NCI-H2081 (cell line): ENCODE results near the gene ZNF197.
"Not testable (repeated sequence)": the region's sequence is repeated elsewhere in the genome, so short reads cannot be mapped to it uniquely, and the experiment has no call there.

Experiments
- DNase-seq, 2 experiments: peaks; one replicate each; lab custom pipeline; 2025; lab: John Stamatoyannopoulos, UW

The ZNF197 gene

DNA sequence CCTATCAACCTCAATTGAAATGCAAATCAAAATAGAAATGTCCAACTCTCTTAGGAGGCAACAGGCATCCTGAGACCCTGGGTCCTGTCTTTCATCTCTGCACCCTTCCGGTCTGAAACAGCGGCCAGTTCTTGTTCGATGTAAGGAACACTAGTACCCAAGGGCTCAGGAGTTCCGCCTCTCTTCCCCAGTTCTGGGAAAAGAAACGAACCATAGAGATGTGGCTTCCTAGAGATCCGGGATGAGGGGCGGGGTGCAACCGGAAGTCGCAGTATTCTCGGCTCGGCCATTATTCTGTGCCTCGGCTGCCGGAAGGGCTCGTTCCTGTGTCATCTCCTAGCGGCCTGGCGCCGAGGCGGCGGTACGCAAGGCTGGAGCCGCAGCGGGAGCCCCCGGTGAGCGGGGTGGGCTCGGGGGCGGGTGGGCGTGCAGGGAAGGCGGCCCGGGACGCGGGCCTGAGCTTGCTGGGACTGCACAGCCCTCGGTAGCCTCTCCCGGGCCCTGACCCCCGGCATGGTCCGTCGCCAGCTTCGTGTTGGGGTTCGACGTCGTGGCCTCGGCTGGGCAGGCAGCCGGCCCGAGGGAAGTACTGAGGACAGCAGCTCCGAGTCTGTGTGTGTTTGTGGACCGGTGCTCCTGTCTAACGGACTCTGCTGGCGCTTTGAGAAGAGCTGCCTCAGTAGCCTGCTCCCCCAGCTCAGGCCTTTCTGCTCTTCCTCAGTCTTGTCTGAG, at the start of gene ZNF197:
TSS of gene ZNF197 (plus strand) at position 288 of the 732 bp plus-strand sequence. CDS start 4,119 bp downstream, outside the sequence.
- peak; percentile 79 to 91 for DNase-seq

DNA sequence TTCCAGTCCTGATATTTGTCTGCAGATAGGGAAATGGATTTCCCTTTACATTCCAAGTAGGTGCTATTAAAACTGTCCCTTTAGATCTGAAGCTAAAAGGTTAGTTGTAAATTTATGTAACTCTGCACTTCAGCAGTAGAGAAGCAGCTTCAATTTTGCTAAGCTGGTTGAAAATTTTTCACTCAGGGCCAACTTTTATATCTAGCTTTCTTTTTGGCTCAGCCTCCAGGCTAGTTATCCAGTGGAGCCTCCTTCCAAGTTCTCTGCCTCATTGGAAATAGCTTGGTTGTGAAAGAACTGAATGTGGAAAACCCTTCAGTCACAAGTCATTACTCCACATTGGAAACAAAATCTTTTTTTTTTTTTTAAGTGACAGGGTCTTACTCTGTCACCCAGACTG, 48.2 kb upstream of the ZNF197 start:
- DNase-seq: no peak

DNA sequence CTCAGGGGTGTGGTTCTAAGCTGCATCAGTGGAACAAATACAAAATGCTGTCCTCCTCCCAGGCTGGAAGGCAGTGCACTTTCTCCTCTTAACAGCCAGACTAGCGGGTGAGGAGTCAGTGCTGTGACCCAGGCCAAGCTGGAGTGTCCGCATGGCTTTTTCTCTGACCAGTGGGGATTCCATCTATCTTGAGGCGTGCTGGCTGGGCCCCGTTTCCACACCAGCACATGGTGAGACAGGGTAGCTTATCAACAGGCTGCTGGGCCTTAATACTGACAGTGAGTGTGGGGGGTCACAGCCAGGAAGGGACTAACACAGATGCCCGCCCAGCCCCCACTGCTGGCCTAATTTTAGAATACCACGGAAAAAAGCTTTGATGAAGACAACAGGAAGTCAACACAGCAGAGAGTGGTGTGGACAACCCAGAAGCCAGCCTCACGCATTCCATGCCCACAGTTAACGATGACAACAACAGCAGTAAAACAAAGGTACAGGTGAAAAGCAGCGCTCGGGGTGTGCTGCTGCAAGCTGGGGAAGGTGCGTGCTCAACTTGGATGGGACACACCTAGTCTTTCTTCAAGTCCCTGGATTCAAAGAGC, 47.4 kb upstream of the ZNF197 start:
- not testable (repeated sequence) for DNase-seq

DNA sequence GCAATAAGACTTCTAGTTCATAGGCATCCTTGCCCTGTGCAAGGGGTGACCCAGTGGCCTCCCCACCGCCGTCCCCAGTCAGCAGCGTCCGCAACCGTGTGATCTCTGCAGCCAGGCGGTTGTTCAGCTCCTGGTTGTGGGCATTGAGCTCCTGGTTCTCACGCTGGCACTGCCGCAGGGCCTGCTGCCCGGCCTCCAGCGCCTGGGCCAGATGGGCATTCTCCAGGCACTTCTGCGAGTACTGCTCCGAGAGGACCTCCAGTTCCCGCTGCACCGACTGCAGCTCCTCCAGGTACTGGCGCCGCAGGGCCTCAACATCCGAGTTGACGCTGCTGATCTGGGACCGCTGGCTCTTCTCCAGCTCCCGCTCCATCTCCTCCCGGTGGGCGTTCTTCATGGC, 46.5 kb upstream of the ZNF197 start:
- not testable (repeated sequence) for DNase-seq

DNA sequence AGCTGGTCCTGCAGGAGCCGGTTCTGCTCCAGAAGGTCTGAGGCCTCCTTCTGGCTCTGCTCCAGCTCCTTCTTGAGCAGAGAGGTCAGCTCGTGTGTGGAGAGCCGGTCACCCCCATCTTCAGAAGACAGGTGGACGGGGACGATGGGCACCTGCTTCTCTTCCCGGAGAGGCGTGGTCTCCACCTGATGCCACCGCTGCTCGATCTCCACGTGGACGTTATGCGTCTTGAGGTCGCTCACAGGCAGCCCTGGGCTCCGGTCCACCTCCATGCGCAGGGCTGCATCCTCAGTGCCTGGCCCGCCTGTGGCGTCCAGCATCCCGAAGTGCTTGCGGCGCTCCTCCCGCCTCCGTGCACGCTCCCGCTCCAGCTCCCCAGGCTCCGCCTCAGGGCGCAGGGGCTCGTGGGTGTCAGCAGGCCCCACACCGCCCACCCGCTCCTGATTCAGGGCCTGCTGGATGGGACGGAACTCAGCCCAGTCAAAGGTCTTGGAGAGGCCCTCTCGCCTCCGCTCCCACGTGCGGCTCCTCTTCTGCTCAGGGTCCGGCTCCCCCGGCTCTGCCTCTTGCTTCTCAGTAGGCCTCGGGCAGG, 45.8 kb upstream of the ZNF197 start:
- not testable (repeated sequence) for DNase-seq

DNA sequence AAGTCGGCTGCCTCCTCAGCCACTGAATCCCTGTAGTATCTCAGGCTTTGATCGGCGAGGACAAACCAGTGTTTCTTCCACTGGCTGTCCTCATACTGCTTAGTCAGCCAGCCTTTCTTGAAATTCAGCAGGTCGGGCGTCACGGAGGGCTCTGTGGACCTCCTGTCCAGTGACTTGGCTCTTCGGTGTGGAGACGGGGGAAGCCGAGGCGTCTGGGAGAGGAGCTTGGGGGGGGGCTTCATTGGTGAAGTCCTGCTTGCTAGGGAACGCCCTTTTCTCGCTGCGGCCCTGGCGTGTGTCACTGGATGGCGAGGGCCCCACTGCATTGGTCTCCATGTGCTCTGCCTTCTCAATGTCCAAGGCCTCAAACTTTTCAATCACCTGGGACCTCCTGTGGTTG, 45.1 kb upstream of the ZNF197 start:
- not testable (repeated sequence) for DNase-seq

DNA sequence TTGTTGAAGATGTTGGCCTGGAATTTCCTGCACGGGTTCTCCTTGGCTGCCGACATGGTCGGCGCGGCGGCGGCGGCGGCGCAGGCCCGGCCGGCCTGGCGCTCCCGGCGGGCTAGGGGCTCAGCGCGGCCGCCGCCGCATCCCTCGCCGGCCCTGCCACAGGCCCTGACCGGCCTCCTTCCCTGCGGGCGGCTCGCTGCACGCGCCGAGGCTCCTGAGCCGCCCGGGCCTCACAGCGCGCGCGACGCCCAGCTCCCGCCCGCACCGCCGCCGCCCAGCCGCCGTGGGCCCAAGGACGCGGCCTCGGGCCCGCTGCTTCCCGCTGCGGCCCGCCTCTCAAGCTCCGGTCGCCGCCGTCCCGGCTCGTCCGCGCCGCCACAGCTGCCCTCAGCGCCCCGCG, 43.9 kb upstream of the ZNF197 start:
- DNase-seq: not testable (repeated sequence)

DNA sequence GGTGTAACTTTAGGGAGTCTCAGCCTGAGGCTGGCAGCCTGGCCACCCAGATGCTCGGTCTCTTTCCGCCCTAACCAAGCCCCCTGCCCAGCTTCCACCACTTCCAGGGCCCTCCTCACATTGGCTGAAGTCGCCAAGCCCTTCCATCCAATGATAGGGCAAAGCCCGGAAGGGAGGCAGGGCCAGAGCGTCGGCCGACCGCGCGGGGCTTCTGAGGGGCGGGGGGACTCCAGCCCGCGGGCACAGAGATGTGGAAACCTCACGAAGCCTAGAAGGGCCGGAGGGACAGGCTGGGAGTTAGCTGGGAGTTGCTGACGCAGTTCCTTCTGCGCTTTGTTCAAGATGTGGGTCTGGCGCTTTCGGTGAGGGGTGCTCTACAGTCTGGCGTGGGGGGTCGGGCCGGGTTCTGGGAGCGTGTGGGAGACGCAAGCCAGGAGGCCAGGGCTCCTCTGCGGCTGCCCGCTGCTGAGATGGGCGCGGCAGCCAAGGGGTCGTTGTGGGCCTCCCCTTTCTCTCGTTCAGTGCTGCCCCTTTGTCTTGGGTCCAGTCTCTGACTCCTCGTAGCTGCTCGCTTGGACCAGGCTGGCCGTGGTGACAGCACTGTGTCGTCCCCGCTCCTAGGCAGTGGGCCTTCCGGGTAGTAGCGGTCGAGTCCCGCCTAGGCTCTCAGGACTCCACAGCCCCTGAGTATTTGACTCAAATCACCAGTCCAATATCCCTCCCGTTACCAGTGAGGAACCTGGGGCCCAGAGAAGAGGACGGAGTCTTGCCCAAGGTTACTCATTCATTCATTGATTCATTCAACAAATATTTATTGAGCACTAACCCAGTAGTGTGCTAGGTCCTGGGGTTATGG, 40.0 kb upstream of the ZNF197 start, which contains the start of gene ZNF660:
TSS of gene ZNF660 (plus strand) at position 319 of the 856 bp plus-strand sequence. CDS start 9,230 bp downstream, outside the sequence.
- DNase-seq: peak; percentile 65 to 82

DNA sequence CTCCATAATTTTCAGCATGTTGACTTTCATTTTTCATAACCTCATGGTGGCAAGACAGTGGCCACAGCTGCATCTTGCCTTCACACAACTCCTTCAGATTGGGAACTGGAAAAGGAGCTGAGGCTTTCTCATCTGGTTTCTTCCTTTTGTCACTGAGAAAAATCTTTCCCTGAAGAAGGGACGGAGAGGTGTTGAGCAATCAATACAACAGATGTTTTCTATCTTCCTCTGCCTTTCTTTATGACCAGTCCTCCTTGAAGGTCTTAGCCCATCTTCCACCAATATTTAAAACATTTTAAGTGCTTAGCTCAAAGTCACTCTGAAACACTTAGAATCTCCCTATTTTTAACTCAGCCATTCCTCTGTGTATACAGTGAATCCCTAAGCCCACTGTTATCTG, 28.2 kb upstream of the ZNF197 start:
- no peak for DNase-seq

DNA sequence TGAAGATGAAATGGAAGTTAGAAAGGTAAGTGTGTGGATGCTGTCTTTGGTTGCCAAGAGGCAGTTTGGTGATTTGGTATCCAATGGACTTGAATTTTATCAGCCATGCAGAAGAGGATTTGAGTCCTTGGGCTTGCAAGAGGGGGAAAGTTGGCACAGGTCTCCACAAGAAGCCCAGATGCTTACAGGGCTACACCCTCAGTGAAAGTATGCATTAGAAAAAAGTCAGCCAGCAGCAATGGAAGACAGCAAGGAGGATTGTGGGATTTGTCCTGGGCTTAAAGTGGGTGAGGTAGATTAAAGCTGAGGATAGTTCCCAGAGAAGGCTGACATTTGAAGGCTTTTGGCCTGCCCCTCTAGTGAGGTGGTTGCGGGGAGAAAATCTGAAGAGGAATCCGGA, 23.1 kb upstream of the ZNF197 start:
- DNase-seq: no peak

DNA sequence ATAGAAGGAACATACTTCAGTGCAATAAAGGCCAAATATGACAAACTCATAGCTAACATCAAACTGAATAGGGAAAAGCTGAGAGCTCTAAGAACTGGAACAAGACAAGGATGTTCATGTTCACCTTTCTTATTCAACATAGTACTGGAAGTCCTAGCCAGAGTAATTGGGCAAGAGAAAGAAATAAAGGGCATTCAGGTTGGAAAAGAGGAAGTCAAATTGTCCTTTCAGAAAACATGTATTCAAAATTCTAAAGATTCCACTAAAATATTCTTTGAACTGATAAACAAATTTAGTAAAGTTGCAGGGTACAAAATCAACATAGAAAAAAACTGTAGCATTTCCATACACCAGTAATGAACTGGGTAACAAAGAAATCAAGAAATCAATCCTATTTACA, 12.2 kb upstream of the ZNF197 start:
- no peak for DNase-seq

DNA sequence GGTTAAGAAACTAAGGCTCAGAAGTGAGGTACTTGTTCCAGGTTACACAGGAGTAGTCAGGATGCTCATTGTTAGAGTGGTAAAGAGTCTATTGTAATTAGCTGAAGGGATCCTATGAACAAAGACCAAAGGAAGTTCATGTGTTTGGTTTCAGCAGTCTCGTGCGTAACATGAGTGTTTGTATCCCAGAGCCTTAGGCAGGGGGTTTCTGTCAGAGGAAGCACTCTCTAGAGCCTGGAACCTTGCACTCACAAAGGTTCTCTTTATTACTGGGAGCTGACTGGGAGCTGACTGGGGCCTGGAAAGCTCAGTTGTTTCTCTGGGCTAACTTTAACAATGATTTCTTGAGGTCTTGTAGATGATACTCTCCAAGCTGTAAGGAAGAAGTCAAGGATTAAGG, 3.9 kb downstream of the ZNF197 start:
- no peak for DNase-seq

DNA sequence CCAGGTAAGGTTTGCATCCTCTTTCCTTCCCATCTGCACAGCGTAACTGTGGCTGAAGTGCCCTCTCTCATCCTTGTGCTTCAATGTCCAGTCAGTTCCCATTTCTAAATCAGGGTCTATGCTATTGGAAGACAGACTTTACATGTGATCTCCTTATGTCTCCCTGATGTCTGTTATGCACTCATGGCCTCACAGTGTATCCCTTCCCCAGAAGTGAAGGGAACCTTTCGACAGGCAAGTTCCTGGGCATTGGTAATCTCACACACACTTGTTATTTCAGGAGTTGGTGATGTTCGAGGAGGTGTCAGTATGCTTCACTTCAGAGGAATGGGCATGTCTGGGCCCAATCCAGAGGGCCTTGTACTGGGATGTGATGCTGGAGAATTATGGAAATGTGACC, 7.4 kb downstream of the ZNF197 start:
- DNase-seq: no peak

DNA sequence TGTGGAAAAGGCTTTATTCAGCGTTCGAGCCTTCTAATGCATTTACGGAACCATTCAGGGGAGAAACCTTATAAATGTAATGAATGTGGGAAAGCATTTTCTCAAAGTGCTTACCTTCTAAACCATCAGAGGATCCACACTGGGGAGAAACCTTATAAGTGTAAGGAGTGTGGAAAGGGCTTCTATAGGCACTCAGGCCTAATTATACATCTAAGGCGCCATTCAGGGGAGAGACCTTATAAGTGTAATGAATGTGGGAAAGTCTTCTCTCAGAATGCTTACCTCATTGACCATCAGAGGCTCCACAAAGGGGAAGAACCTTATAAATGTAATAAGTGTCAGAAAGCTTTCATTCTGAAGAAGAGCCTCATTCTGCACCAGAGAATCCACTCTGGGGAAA, 17.5 kb downstream of the ZNF197 start:
- no peak for DNase-seq

DNA sequence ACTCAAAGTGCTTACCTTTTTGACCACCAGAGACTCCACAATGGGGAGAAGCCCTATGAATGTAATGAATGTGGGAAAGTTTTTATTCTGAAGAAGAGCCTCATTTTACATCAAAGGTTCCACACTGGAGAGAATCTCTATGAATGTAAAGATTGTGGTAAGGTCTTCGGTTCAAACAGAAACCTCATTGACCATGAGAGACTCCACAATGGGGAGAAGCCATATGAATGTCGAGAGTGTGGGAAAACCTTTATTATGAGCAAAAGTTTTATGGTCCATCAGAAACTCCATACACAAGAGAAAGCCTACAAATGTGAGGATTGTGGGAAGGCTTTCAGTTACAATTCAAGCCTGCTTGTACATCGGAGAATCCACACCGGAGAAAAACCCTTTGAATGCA, 18.2 kb downstream of the ZNF197 start:
- DNase-seq: no peak

DNA sequence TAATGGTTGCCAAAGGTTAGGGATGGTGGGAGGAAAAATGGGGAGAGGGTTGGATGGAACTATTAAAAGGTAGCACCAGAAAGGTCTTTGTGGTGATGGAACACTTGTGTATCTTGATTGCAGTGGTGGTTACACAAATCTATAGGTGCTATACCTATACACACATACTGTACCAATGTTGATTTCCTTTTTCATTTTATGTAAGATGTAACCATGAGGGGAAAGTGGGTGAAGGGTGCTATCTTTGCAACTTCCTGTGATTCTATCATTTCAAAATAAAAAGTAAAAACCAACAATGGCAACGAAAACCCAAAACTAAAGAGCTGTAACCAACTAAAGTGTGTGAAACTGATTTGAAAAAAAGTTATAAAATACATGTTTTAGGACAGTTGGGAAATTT, 22.9 kb downstream of the ZNF197 start:
- DNase-seq: no peak

DNA sequence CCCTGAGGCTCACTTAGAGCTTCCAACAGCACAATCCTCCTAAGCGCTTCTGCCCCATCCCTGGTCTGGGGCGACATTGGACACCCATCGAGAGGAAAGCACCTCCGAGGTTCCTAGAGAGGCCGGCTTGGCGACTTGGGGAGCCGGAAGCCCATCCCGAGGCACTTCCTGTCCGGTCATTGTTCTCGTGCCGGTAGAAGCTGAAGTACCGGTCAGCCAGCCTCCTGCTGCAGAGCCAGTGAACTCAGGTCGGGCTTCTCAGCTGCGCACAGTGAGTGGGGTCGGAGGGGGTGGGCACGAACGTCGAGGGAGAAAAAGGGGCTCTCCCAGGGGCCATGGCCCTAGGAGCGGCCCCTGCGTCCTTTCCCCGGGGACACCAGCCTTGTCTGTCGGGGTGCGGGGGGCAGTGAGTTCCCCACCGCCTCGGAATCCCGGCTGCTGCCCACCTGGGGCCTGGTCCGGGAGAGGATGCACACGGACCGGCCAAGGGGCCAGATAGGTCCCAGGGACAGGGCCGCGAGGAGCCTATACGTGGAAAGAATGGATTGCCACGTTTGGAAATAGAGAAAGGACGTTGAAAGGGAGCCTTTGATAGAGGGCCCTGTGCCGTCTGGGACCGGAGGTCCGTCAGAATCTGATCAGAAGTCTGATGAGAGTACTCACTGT, 23.9 kb downstream of the ZNF197 start, which contains the start of gene ZNF35:
TSS of gene ZNF35 (plus strand) at position 169 of the 666 bp plus-strand sequence. CDS start 2,336 bp downstream, outside the sequence.
- peak; percentile 58 to 85 for DNase-seq

DNA sequence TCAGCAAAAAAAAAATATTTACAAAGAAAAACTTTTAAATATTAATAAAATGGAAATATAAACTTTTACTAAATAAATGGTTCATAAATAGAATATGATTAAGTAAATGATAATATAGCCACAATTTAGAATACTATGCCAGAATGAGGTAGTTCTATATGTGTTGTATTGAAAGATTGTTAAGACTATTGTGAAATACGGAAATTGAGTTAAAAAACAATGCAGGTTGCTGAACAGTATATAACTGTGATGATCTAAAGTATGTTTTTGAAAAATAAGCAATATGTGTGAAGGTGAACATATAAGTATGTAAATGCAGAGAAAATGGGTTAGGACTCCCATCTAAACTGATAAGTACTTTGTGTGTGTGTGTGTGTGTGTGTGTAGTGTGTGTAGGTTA, 24.9 kb downstream of the ZNF197 start:
- no peak for DNase-seq

DNA sequence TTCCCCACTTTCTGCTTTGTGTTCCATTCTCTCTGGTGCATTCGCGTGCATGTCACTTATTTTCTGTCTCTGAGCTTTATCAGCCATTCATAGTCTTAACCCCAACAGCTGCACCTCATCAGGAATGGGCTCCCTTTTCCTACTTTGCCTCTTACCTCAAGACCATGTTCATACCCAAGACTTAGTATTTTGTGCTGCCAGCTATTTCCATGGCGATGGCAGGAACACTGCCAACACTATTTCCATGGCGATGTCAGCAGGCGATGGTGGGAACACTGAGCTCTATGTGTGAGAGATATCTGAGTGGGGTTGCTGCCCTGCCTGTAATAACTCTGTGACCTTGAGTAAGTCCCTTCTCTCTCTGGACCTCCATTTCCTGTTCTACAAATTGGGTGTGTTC, 29.2 kb downstream of the ZNF197 start:
- no peak for DNase-seq

DNA sequence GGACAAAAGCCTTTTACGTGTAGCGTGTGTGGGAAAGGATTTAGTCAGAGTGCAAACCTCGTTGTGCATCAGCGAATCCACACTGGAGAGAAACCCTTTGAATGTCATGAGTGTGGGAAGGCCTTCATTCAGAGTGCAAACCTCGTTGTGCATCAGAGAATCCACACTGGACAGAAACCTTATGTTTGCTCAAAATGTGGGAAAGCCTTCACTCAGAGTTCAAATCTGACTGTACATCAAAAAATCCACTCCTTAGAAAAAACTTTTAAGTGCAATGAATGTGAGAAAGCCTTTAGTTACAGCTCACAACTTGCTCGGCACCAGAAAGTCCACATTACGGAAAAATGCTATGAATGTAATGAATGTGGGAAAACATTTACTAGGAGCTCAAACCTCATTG, 34.2 kb downstream of the ZNF197 start:
- DNase-seq: no peak

DNA sequence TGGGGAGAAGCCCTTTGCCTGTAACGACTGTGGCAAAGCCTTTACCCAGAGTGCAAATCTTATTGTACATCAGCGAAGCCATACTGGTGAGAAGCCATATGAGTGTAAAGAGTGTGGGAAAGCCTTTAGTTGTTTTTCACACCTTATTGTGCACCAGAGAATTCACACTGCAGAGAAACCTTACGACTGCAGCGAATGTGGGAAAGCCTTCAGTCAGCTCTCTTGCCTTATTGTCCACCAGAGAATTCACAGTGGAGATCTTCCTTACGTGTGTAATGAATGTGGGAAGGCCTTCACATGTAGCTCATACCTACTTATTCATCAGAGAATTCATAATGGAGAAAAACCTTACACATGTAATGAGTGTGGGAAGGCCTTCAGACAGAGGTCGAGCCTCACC, 34.6 kb downstream of the ZNF197 start:
- DNase-seq: no peak

DNA sequence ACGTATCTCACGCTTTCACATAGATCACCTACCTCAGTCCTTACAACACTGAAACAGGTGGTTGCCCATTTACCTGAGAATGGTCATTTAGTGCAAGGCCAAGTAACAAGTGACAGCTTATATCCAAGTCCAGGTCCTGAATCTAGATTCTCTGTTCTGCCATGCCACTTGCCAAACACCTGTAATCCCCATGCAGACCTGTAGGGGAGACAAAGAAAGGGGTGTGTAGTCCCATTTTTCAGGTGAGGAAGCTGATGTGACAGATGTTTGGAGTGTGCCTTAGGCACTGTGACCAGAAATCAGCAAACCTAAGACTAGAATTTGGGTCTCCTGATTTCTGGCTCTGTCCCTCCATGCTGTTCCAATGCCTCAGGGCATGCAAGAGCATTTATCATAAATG, 36.4 kb downstream of the ZNF197 start:
- DNase-seq: no peak
